WTC11 (cell line): ENCODE results near the gene DPYSL4. TPM values are rescaled to one million over a fixed set of nuclear protein-coding genes. Genes with fewer than 3 reads are reported as not detected.
A peak's percentile ranks its signal among the peaks of the same experiment; 100 is the strongest.

Experiments
- ATAC-seq: fragments of 200-7000 bp; cut with Tn5 transposase; 2 replicates; pipeline ENCODE4 v1.10.0; 2021; ENCODE audit warnings: mild to moderate bottlenecking, moderate library complexity
- CTCF ChIA-PET: fragments of 300-600 bp; sonication (Branson Sonifier 250); formaldehyde crosslinking; loops from one replicate; lab custom pipeline; 2021; ENCODE audit warnings: antibody characterized with exemption; lab: Charles Lee
- POLR2A ChIA-PET: fragments of 350-600 bp; sonication (Branson Sonifier 250); formaldehyde crosslinking; loops from one replicate; lab custom pipeline; 2021; ENCODE audit warnings: antibody characterized with exemption; lab: Charles Lee
- DNase-seq: peaks from one replicate; pipeline ENCODE4 v3.0.0; 2021; ENCODE audit warnings: low spot score
- H3K27ac Mint-ChIP-seq: 2 replicates; pipeline ENCODE4 v1.8.0; 2021; ENCODE audit warnings: mixed read lengths
- H3K27me3 Mint-ChIP-seq: 2 replicates; pipeline ENCODE4 v1.8.0; 2021; ENCODE audit warnings: low read depth, mild to moderate bottlenecking, moderate library complexity, mixed read lengths
- H3K36me3 Mint-ChIP-seq: 2 replicates; pipeline ENCODE4 v1.8.0; 2021; ENCODE audit warnings: mixed read lengths
- H3K4me1 Mint-ChIP-seq: 2 replicates; pipeline ENCODE4 v1.8.0; 2022; ENCODE audit warnings: mixed read lengths
- H3K4me3 Mint-ChIP-seq: 2 replicates; pipeline ENCODE4 v1.8.0; 2021; ENCODE audit warnings: mild to moderate bottlenecking, moderate library complexity, mixed read lengths
- H3K9me3 Mint-ChIP-seq: 2 replicates; pipeline ENCODE4 v1.8.0; 2021; ENCODE audit warnings: mixed read lengths
- E2F1 ChIP-seq: sonication (generic); formaldehyde crosslinking; IDR thresholded peaks from 2 replicates; pipeline ENCODE4 v1.8.0; 2022; ENCODE audit warnings: mild to moderate bottlenecking, missing genetic modification reagents
- ERG ChIP-seq: fragments of 250-450 bp; sonication (Bioruptor Pico); IDR thresholded peaks from 2 replicates; pipeline ENCODE4 v1.8.0; 2021; ENCODE audit warnings: mild to moderate bottlenecking
- FOXJ3 ChIP-seq: sonication (generic); formaldehyde crosslinking; IDR thresholded peaks from 2 replicates; pipeline ENCODE4 v1.9.0; 2021; ENCODE audit warnings: missing genetic modification reagents, mild to moderate bottlenecking, borderline replicate concordance
- FOXK1 ChIP-seq: sonication (generic); formaldehyde crosslinking; IDR thresholded peaks from 2 replicates; pipeline ENCODE4 v1.8.0; 2022; ENCODE audit warnings: mild to moderate bottlenecking, moderate library complexity, missing genetic modification reagents
- HMGXB4 ChIP-seq: sonication (generic); formaldehyde crosslinking; IDR thresholded peaks from 2 replicates; pipeline ENCODE4 v1.8.1; 2023; ENCODE audit warnings: mild to moderate bottlenecking, moderate library complexity, missing genetic modification reagents
- MAX ChIP-seq: sonication (generic); formaldehyde crosslinking; IDR thresholded peaks from 2 replicates; pipeline ENCODE4 v1.8.0; 2022; ENCODE audit warnings: mild to moderate bottlenecking, missing genetic modification reagents
- NR2C2 ChIP-seq: sonication (generic); formaldehyde crosslinking; IDR thresholded peaks from 2 replicates; pipeline ENCODE4 v1.8.0; 2022; ENCODE audit warnings: mild to moderate bottlenecking, missing genetic modification reagents
- RORB ChIP-seq: fragments of 250-450 bp; sonication (Bioruptor Pico); IDR thresholded peaks from 2 replicates; pipeline ENCODE4 v1.9.0; 2021; ENCODE audit warnings: mild to moderate bottlenecking
- SMAD3 ChIP-seq: sonication (generic); formaldehyde crosslinking; IDR thresholded peaks from 2 replicates; pipeline ENCODE4 v1.8.0; 2022; ENCODE audit warnings: missing genetic modification reagents, mild to moderate bottlenecking, borderline replicate concordance
- TCF7 ChIP-seq: sonication (generic); formaldehyde crosslinking; IDR thresholded peaks from 2 replicates; pipeline ENCODE4 v1.8.0; 2022; ENCODE audit warnings: mild to moderate bottlenecking, low read depth, missing genetic modification reagents, moderate library complexity
- ZNF281 ChIP-seq: sonication (generic); formaldehyde crosslinking; IDR thresholded peaks from 2 replicates; pipeline ENCODE4 v1.8.0; 2023; ENCODE audit warnings: mild to moderate bottlenecking, missing genetic modification reagents
- ZNF671 ChIP-seq: fragments of 250-450 bp; sonication (Bioruptor Pico); IDR thresholded peaks from 2 replicates; pipeline ENCODE4 v1.8.0; 2021; ENCODE audit warnings: mild to moderate bottlenecking
- total RNA-seq: library from RNA; stranded (reverse); gene quantifications from 3 replicates; pipeline ENCODE4 v1.2.3, GENCODE V29; 2021
- TF ChIP-seq, protein P1 (sequence below): sonication (generic); formaldehyde crosslinking; IDR thresholded peaks from 2 replicates; pipeline ENCODE4 v1.8.1; 2022; ENCODE audit warnings: missing genetic modification reagents, borderline replicate concordance
- TF ChIP-seq, protein P2 (sequence below): sonication (generic); formaldehyde crosslinking; conservative IDR thresholded peaks from 2 replicates; pipeline ENCODE4 v1.8.1; 2023; ENCODE audit warnings: mild to moderate bottlenecking, low read depth, missing genetic modification reagents, moderate library complexity
- TF ChIP-seq, protein P3 (sequence below): sonication (generic); formaldehyde crosslinking; IDR thresholded peaks from 2 replicates; pipeline ENCODE4 v1.8.1; 2023; ENCODE audit warnings: mild to moderate bottlenecking, missing genetic modification reagents, moderate library complexity

Gene DPYSL4
- total RNA-seq, 1 experiment from 2014 or later, result 17.0 TPM

- no peak for TF ChIP-seq ZNF671
Observed at GRCh38 chr10:132228616-132229015, 41.9 kb downstream of the DPYSL4 start (continued).

- ChIA-PET CTCF (interaction anchor here (1.3 kb wide), 1 partner anchor 134 kb away, joined by 3 read pairs; no protein-coding TSS in a partner anchor), POLR2A (no interaction called here)
- Mint-ChIP-seq H3K36me3 (no peaks in the 10 kb centered on the region), H3K9me3 (no peaks in the 10 kb centered on the region), H3K4me3 (no peak overlapping the region), H3K27ac (no peak overlapping the region), H3K27me3 (no peaks in the 10 kb centered on the region), H3K4me1 (peaks cover 8% of the 10 kb centered on the region)
- no peak for TF ChIP-seq MAX (CRISPR knock-in tag)
- TF ChIP-seq SMAD3, result no peak
- TF ChIP-seq ZNF281 (CRISPR knock-in tag), result no peak
- TF ChIP-seq, protein P1, sequence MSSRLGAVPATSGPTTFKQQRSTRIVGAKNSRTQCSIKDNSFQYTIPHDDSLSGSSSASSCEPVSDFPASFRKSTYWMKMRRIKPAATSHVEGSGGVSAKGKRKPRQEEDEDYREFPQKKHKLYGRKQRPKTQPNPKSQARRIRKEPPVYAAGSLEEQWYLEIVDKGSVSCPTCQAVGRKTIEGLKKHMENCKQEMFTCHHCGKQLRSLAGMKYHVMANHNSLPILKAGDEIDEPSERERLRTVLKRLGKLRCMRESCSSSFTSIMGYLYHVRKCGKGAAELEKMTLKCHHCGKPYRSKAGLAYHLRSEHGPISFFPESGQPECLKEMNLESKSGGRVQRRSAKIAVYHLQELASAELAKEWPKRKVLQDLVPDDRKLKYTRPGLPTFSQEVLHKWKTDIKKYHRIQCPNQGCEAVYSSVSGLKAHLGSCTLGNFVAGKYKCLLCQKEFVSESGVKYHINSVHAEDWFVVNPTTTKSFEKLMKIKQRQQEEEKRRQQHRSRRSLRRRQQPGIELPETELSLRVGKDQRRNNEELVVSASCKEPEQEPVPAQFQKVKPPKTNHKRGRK (CRISPR knock-in tag), result no peak
- no peak for TF ChIP-seq FOXK1 (CRISPR knock-in tag)
- no peak for TF ChIP-seq HMGXB4 (CRISPR knock-in tag)
- TF ChIP-seq, protein P2, sequence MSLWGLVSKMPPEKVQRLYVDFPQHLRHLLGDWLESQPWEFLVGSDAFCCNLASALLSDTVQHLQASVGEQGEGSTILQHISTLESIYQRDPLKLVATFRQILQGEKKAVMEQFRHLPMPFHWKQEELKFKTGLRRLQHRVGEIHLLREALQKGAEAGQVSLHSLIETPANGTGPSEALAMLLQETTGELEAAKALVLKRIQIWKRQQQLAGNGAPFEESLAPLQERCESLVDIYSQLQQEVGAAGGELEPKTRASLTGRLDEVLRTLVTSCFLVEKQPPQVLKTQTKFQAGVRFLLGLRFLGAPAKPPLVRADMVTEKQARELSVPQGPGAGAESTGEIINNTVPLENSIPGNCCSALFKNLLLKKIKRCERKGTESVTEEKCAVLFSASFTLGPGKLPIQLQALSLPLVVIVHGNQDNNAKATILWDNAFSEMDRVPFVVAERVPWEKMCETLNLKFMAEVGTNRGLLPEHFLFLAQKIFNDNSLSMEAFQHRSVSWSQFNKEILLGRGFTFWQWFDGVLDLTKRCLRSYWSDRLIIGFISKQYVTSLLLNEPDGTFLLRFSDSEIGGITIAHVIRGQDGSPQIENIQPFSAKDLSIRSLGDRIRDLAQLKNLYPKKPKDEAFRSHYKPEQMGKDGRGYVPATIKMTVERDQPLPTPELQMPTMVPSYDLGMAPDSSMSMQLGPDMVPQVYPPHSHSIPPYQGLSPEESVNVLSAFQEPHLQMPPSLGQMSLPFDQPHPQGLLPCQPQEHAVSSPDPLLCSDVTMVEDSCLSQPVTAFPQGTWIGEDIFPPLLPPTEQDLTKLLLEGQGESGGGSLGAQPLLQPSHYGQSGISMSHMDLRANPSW (CRISPR knock-in tag), result no peak
- DNase-seq (no peak), ATAC-seq (no peak)
Observed at GRCh38 chr10:132229096-132229495, 42.3 kb downstream of the DPYSL4 start.

- ATAC-seq, result peak; percentile 38
- H3K4me3 Mint-ChIP-seq, result no peak overlapping the region
- no peaks in the 10 kb centered on the region for H3K27me3 Mint-ChIP-seq
- no peaks in the 10 kb centered on the region for H3K36me3 Mint-ChIP-seq
- no peaks in the 10 kb centered on the region for H3K9me3 Mint-ChIP-seq
- no peak for DNase-seq
- POLR2A ChIA-PET, result no interaction called here
- CTCF ChIA-PET, result interaction anchor here (0.6 to 1.5 kb wide), 7 partner anchors 78 to 404 kb away, joined by 3 to 5 read pairs (median 3); partner anchors contain the start of gene STK32C
- H3K4me1 Mint-ChIP-seq, result peaks cover 8% of the 10 kb centered on the region
- H3K27ac Mint-ChIP-seq, result peak overlapping the region; percentile 41; the same call in 1 of the 2 replicates
- TF ChIP-seq HMGXB4 (CRISPR knock-in tag), result no peak
- no peak for TF ChIP-seq NR2C2 (CRISPR knock-in tag)
- no peak for TF ChIP-seq FOXJ3 (CRISPR knock-in tag)
- TF ChIP-seq RORB (CRISPR knock-in tag), result no peak
- TF ChIP-seq E2F1 (CRISPR knock-in tag), result no peak
- TF ChIP-seq TCF7 (CRISPR knock-in tag), result no peak
- TF ChIP-seq ERG (CRISPR knock-in tag), result no peak
- TF ChIP-seq, protein P3, sequence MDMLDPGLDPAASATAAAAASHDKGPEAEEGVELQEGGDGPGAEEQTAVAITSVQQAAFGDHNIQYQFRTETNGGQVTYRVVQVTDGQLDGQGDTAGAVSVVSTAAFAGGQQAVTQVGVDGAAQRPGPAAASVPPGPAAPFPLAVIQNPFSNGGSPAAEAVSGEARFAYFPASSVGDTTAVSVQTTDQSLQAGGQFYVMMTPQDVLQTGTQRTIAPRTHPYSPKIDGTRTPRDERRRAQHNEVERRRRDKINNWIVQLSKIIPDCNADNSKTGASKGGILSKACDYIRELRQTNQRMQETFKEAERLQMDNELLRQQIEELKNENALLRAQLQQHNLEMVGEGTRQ (CRISPR knock-in tag), result no peak
Observed at GRCh38 chr10:132229834-132230556, 43.2 kb downstream of the DPYSL4 start.
